HG03097 (cell line): ENCODE results near the gene SNUPN.

Experiments
- ATAC-seq: cut with Tn5 transposase; IDR thresholded peaks from one replicate; pipeline ENCODE4 v1.9.1; 2021; ENCODE audit not compliant: unreplicated experiment, low FRiP score

The SNUPN gene

DNA sequence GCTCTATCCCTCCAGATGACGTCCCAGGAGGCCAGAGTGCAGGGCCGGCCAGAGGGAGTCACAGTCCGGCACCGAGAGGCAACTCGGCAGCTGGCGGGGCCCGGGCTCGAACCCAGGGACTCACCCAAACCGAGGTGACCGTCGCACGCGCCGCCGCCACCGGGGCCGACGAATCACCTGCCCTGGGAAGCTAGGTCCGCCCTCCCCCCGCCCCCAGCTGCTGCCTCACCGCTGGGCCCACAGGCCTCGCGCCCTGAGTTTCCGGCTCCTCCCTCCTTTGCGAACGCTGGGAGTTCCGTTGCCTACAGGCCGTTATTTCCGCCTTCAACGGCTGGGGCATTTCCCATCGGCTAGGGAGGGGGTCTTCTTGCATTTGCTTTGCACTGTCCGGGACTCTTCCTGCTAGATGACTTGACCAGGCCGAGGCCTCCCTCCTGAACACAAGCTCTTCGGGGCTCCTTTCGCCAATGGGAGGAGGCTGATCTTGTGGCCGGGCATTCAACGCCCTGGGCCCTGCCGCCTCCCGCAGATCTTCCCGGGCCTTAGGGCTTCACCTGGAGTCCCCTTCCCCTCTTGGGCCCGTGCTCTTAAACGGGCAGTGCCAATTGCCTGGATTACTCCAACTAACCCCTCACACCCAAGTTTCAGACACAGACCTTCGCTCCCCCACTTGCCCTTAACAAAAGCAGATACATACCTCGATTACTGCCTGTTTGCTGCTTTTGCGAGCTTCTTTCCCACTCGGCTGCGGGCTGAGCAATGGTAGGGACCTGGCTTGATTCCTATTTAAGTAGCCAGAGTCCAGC is at the start of gene SNUPN:
Gene SNUPN, minus strand, starts transcription at position 184 of the 806 bp plus-strand sequence. CDS start 4,674 bp downstream, outside the sequence.
- ATAC-seq = peak; percentile 82

DNA sequence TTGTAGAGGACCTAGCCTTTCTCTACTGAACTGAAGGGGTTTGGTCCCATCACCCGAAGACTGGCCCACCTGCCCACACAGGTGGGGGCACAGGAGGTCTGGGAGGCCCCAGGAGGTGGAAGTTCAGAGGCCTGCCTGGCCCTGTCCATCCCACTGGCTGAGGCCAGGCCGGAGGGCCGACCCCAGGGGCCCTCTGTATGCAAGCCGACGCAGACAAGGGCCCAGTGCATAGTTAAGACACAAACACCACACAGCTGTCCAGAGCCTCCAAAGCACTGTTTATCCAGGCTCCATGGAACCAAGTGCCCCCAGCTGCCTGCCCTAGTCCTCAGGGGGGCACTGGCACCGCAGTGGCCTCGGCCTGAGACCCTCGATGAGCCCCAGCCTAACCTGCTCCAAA is 48.8 kb upstream of the SNUPN start:
- ATAC-seq = no peak

DNA sequence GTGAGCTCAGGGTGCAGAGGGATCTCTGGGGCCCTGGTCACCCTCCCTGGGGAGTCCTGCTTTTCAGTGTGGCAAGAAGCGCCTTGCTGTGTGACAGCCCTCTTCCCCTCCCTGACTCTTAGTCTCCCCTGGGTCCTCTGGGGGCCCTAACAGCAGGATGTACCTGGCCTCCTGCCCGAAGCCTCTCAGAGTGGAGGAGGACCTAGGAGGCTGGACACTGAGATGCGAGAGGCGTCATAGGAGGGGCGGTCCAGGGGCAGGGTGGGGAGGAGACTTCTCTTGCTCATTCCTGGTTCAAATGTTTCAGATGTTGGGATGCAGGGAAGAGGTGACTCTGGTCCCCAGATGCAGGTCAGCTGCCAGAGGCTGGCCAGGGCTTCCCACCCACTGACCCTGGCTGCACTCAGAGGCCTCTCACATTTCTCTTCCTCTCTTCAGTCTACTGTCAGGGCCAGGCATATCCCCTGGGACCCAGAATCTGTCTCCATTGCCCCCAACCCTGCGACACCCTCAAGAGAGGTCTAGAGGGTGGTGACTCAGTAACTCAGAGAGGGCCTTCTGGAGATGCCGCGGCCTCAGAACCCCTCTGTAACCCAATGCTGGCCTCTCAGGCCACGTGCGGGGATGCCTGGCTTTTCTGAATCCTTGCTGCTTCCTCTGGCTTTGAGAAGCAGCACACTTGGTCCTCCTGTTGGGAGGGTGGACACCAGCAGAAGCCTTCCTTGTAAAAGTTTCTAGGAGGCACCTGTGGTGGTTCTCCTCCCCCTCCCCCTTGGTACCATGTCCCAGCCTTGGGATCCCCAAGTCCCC is 48.1 kb upstream of the SNUPN start:
- ATAC-seq = no peak

DNA sequence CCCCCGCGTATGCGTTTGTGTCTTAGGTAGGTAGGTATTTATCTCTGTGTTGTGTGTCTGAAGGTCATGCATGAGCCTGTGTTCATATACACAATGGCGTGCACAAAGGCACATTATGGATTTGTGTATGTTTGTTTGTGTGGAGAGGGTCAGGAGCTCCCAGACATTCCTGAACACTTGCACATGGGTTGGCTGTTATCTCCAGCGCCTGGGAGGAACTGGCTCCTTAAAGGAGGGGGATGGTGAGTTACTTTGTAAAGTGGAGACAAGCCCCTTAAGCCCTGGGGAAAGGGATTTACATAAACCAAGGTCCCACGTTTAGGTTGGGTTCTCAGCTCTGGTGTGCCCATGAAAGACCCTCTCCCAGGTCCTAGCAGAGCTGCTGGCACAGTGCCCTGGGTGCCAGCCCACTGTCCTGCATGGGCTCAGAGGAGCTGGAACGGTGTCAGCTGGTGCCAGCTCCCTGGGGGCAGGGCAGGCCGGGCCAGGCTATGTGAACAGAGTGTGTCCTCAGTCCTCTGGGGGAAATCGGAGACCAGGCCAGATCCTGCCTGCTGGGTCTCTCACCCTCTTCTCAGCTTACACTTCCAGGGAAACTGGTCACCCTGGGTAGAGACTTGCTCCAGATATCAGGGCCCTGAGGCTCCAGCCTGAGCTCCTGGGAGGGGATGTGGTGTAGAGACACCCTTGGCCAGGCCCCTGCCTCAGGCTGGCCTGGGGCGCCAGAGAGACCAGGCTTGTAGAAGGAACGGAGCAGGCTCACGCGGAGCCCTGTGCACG is 47.3 kb upstream of the SNUPN start:
- no peak for ATAC-seq

DNA sequence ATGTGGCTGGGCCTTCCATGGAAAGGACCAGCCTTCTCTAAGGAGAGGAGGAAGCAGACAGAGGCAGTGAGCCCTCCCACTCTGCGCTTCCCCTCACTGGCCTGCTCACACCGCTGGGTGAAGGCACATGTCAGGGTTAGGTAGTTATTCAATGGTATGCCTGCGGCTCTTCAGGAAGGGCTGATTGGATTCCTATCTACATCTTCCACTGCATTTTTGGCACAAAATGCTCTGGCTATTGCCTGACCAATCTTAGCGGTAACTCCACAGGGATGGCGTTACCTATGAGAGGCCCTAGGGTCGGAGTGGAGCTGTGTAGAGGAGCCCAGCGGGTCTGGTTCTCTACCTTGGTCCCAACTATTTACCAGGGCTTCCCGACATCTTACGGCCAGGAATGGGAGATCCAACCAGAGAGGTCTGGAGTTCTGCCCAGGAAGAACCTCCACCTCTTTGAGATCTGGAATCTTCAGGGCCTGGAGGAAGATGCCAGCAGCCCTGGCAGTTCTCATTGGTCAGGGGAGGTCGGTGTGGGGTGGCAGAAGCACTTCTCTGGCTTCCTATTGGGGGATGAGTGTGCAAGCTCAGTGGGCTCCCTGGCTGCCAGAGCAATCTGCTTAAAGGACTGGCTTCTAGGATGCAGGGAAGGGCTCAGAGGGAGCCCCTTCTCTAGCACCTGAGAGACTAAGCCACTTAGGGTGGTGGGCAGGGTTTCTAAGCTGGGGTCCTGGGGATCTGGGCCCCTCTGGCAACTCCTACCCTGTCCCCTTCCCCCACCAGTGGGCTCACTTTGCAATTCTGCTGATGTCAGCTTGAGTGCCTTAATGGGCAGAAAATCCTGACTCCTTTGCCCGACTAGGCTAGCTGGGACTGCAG is 46.4 kb upstream of the SNUPN start:
- no peak for ATAC-seq

DNA sequence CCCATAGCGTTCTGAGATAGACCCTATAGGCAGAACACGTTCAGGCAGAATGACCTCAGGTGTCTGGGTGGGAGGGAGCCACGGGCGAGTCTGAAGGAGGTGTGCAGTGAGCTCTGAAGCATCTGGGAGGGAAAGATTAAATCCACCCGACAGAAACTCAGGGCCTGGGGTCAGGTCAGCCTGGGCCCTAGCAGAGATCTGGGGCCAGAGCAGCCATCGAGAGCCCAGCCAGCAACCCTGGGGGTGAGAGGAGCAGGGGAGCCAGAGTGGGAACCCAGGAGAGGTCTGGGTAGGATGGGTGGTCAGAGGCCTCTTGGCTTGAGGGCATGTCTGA is 44.3 kb upstream of the SNUPN start:
- no peak for ATAC-seq

DNA sequence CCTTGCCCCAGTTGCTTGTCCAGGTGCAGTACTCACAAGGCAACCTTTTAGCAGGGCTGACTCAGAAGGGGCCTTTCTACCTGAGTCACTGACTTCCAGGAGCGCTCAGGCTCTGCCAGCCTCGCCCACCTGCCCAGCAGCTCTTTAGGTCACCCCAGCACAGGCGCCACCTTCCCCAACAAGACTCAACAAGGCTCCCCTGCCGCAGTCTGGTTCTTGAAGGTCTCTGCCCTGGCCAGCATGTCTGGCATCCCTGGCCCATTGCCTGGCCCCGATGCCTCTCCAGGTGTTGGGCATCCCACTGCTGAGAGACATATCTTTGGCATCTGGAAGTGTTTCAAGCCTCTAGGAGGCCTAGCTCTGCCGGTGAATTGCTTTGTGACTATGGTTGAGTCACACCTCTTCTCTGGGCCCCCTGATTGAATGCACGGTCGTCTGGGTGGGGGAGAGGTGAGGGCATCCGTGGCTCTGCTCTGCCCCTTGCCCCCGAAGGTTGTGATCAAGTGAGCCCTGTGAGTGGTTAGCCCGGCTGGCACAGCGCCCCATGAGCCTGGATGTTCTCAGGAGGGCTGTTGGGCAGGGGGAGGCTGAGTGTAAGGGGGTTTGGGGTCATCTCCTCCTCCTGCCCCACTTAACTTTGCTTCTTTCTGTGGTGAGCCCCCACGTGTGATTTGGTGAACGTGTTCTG is 43.8 kb upstream of the SNUPN start:
- ATAC-seq = no peak

DNA sequence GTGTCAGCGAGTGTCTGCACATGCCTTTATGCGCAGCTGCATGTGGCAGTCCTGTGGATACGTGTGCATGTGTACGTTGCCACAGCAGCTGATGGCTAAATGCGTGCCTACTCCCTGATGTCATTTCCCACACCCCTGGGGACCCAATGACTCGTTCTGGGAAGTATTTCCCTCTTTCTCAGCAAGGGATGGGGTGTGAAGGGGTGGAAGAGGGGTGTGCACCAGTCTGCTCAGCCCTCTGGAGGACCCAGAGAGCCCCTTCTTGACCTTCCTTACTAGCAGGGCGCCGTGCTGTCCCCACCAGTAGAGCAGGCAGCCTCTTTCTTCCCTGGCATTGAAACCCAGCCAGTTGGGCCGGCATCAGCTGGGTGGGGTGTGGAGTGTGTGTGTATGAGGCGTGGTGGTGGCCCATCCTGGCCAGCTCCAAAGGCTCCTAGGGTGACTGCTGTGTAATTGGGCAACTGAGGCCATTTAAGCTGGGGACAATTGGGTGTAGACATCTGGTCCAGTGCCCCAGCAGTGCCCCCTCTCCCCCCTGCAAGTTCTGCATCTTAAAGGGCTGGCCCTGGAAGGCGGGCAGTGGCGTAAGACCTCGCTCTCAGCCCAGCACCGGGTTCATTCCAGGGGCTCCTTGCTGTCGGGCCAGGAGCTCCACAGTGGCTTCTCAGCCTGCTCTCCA is 41.4 kb upstream of the SNUPN start:
- no peak for ATAC-seq

DNA sequence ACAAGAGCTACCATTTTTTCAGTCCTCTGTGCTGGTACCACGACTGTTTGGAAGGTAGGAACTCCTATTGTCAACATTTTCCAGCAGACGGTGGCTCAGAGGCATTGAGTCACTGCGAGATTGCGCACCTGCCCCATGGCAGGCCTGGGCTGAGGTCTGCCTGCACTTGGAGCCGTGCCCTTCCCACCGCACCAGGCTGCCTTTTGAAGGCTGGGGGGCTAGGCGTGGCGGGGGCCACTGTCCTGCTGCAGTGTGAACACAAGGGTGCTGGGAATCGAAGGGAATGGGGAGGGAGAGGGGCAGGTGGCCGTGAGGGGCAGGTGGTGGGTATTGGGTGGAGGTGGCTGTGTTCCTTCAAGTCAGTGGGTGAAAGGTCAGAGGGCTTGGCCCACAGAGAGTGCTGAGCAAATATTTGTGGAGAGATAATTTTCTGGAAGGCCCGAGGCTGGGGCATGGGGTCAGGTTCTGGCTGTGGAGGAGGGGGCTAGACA is 38.5 kb upstream of the SNUPN start:
- ATAC-seq = no peak

DNA sequence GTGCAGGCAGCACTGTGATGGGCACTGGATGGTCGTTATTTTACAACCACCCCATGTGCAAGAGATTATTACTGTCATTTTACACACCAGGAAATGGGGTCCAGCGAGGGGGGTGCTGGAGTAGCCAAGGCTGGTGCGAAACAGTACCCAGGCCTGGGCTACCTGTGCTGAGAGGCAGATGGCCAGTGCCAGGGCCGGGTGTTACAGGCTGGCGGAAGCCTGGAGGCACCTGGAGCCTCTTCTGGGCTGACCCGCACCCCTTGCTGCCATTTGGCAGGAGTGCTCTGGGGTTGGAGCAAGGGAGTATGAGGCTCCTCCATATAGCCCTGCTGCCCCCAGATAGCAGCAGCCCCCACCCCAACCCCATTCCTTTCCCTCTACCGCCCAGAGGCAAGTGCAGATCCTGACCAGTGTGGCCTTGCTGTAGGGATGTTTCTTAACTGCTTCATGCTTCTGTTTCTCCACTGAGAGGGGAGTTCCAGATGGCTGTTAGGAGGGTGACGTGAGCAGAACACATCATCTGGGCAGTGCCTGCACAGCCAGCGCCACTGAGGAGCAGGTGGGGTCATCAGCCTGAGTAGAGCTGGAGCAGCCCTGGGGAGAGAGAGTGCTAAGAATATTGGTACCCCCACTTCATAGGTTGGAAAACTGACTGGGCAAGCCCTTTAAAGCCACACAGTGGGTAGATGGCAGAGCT is 37.4 kb upstream of the SNUPN start:
- ATAC-seq = no peak

DNA sequence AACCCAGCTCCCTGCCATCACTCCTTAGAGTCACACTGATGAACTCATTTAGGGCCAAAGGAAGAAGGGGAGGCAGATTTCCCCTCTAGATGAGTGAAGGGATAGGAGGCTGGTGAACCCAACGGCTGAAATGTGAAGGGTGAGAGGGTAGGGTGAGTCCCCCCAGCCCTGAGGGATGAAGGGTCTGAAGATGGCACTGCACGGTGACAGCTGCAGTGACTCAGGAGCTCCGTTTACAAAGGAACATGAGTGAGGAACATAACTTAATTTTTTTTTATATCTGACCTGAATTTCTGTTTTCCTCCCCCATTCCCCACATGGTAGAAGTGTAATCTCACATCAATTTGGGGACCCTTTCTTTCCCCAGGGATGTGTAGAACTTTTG is 36.2 kb upstream of the SNUPN start:
- ATAC-seq = no peak

DNA sequence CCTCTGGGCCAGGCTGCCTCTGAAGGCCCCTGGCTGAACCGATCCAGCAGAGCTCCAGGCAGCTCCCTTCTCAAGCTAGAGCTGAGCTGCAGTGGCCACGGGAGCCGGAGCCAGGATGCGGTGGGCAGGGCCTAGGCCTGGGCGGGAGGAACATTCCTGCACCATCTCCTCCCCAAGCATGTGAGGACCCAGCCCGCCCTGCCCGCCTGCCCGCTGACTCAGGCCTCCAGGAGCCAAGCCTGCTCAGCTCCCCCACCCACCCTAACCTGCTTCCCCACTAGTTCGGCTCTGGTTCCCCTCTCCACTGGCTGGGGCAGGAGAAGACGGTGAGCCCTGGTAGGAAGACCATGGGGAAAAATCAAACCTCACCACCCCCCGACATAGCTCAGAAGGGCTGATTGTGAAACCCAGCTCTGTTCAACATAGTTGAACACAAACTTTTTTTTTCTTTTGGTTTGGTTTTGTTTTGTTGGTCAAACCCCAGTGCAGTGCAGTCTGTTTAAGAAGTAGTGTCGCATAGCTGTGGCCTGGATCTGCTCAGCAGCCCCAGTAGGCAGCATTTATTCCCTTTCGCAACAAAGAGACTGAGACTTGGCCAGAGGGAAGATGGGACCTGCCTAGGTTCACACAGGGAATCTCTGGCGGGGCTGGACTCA is 35.7 kb upstream of the SNUPN start:
- ATAC-seq = no peak

DNA sequence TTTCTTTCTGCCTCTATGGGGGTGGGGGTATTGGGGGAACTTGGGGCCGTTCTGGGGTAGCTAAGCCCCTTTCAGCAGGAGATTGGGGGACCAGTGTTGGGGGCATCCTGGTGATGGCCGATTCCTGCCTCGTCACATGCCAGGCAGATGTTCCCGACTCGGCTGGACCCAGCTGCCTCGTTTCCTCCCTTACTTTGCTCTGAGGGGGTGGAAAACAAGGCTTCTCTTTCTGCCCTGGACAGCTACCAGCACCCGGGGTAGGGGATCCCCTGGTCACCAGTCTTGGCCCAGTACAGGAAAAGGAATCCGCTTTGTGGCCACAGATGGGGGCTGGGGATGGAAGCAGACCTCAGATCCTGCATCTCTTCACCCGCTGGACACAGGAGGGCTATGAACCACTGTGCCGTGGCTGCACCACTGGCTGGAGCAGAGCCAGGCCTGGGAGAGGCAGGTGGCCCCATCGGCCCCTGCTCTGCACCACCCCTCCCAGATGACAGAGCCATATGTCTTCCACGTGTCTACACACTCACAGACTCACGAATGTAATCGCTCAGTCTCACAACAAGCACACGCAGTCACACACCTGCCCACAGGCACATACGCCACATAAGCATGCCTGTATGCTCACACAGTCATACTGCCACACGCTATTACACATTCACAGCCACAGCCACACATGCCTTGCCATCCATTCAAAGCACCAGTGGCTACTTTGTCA is 34.6 kb upstream of the SNUPN start:
- no peak for ATAC-seq

DNA sequence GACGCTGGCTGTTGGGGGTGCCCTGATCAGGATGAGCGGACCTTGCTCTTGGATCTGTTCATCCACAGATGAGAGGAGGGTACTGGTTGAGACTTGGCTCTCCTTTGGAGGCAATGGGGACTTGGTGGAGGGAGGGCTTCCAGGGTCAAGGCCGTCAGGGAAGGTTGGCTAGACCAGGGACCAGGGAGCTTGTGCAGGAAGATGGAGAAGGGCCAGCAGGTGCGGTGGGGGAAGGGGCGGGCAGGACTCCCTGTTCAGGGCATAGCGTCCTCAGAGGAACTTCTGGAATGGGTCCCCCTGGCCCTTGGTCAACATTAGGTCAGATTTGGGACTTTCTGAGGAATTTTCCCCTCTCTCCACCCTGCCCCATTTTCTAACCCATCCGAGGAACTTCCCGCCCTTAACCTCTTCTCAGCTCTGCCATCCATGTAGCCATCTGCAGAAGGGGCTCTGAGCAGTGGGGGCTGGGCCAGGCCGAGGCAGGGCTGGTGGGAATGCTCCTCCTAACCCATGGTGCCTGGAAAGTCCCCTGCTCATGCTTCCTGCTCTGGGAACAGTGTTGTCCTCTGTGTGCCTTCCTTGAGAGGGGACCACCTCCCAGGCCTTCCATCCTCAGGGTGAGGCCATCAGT is 33.7 kb upstream of the SNUPN start:
- ATAC-seq = no peak

DNA sequence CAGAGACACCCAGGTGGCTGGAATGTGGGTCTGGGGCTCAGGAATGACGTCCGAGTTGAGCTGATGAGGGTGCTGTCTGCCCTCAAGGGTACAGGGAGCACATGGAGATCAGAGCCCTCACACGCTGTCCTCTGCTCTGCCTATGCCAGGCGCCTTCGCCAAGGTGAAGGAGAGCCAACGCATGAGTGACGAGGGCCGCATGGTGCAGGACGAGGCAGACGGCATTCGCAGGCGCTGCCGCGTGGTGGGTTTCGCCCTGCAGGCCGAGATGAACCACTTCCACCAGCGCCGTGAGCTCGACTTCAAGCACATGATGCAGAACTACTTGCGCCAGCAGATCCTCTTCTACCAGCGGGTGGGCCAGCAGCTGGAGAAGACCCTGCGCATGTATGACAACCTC is 31.3 kb upstream of the SNUPN start:
- no peak for ATAC-seq

DNA sequence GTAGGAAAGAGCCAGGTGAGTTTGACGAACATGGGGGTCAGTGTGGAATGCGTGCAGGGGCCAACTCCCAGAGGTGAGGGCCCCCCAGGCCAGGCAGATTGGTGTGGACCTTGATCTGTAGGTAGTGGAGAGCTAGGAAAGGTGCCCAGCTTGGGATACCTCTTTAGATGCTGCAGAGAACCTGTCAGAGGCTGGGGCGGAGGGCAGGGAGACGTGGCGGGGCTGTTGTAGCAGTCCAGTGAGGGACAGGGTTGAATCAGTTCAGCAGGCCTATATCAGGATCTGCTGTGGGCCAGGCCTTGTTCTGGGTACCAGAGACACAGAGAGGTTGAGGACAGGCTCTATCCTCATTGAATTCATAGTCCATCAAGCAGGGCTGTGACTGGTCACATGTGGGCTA is 30.8 kb upstream of the SNUPN start:
- ATAC-seq = no peak

DNA sequence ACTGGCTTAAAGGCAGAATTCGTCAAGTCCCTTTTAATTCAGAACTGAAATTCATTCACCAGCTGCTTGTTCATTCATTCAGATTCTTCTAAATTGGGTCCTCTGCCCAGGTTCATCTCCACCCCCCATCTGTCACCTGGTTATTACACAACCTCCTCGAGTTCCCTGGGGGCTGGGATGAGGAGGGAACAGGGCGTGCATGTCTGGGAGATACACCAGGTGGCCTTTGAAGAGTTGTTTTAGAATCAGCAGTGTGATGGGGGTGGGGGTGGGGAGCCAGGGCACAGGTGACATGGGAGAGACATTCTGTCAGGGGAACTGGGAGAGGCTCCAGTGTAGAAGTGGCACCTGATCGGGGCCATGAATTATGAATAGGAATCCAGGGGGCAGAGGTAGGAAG is 30.4 kb upstream of the SNUPN start:
- no peak for ATAC-seq
